Body of pancreas (tissue), 4 donors: ENCODE data around the gene MYRIP. TPM values are rescaled to one million over a fixed set of nuclear protein-coding genes. Genes with fewer than 3 reads are reported as not detected.

Source experiments
- ATAC-seq: fragments of 150-250 bp; one replicate; pipeline ENCODE4 v1.9.1; 2016
- DNase-seq, 4 donors: peaks; one replicate each; pipeline ENCODE4 v3.0.0-alpha.2; 2019
- H3K27ac ChIP-seq, 4 donors: fragments of 200-600 bp; sonication (generic); 1 replicate in 3 of 4; 2 replicates in 1 of 4; pipeline versions ENCODE4 v1.5.1 to v1.6.1; 2016 to 2019; ENCODE audit warnings: mild to moderate bottlenecking in 1 of 4, mixed read lengths in 1 of 4, moderate library complexity in 1 of 4
- H3K27me3 ChIP-seq, 2 donors: fragments of 200-600 bp; sonication (generic); one replicate each; pipeline ENCODE4 v1.6.0; 2016; ENCODE audit warnings: mild to moderate bottlenecking in 1 of 2
- H3K36me3 ChIP-seq, 2 donors: fragments of 200-600 bp; sonication (generic); replicated peaks in 1 of 2; 2 replicates each; pipeline ENCODE4 v1.5.1; 2016; ENCODE audit warnings: low read depth in 2 of 2; ENCODE audit not compliant: insufficient read depth in 1 of 2
- H3K4me1 ChIP-seq: fragments of 200-600 bp; sonication (generic); one replicate; pipeline ENCODE4 v1.6.0; 2016
- H3K4me3 ChIP-seq, 2 donors: fragments of 200-600 bp; sonication (generic); 1 replicate in 1 of 2; 2 replicates in 1 of 2; pipeline ENCODE4 v1.5.1; 2016 to 2019
- H3K9me3 ChIP-seq, 3 donors: fragments of 200-600 bp; sonication (generic); 1 replicate in 2 of 3; 2 replicates in 1 of 3; pipeline ENCODE4 v1.5.1; 2016
- POLR2A ChIP-seq, 3 donors: fragments of 450-650 bp; IDR thresholded peaks; one replicate each; pipeline ENCODE4 v1.6.1; 2016; ENCODE audit warnings: antibody characterized with exemption in 3 of 3, mild to moderate bottlenecking in 2 of 3
- WGBS, 2 donors: methylation state at CpG; one replicate each; pipeline ENCODE4 v1.1.5; 2017; 5-methylcytosine and 5-hydroxymethylcytosine counted together
- intact Hi-C: fragments of 100-400 bp; cut with DNase I; formaldehyde crosslinking; loops from one replicate; pipeline ENCODE4 v1.15.1; 2023
- total RNA-seq, 2 donors: library from RNA; depleted of rRNA; stranded (reverse); fragments of >200 nt; gene quantifications; one replicate each; pipeline ENCODE4 v1.1.0, GENCODE V29; 2016
- TF ChIP-seq, protein P1 (sequence below), 7 experiments: fragments of 450-650 bp in 4 of 7; fragments of 200-600 bp in 3 of 7; sonication (generic) in 3 of 7; IDR thresholded peaks; one replicate each; pipeline ENCODE4 v1.5.1; 2016 to 2019; ENCODE audit warnings: antibody characterized with exemption in 7 of 7

Gene MYRIP
- total RNA-seq, 2 donors from 2014 or later, result 5.2 to 12.5 TPM

DNA sequence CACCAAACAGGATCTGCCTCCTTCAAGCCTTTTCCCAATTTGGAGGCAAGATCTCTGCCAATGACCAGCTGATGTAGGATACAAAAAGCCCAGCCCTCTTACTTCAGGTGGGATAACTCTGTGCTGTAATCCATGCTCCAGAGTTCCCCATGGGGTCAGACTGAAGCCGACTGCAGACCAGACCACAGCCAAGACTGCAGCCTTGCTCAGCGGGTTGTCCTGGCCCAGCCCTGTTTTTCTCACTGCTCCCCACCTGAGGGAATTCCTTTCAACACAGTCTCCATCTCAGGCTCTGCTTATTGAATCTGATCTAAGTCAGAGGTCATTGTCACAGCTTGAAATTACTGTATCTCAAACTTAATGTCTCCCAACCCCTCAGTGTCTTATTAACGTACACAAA lies 207.0 kb downstream of the MYRIP start:
- Histone ChIP-seq H3K4me3 (no peak overlapping the region), H3K4me1 (no peaks in the 10 kb centered on the region), H3K27ac (no peak overlapping the region), H3K27me3 (no peaks in the 10 kb centered on the region), H3K9me3 (no peaks in the 10 kb centered on the region), H3K36me3 (no peaks in the 10 kb centered on the region)
- DNase-seq (no peak), ATAC-seq (no peak)
- TF ChIP-seq, protein P1, sequence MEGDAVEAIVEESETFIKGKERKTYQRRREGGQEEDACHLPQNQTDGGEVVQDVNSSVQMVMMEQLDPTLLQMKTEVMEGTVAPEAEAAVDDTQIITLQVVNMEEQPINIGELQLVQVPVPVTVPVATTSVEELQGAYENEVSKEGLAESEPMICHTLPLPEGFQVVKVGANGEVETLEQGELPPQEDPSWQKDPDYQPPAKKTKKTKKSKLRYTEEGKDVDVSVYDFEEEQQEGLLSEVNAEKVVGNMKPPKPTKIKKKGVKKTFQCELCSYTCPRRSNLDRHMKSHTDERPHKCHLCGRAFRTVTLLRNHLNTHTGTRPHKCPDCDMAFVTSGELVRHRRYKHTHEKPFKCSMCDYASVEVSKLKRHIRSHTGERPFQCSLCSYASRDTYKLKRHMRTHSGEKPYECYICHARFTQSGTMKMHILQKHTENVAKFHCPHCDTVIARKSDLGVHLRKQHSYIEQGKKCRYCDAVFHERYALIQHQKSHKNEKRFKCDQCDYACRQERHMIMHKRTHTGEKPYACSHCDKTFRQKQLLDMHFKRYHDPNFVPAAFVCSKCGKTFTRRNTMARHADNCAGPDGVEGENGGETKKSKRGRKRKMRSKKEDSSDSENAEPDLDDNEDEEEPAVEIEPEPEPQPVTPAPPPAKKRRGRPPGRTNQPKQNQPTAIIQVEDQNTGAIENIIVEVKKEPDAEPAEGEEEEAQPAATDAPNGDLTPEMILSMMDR (IDR thresholded peaks at IDR 0.05), result no peak
- no peak for TF ChIP-seq POLR2A (IDR thresholded peaks at IDR 0.05)
- intact Hi-C loops, result no loop called here
- 57 to 80% methylated on average over 3 of the region's 3 CpGs for WGBS, 2 donors

DNA sequence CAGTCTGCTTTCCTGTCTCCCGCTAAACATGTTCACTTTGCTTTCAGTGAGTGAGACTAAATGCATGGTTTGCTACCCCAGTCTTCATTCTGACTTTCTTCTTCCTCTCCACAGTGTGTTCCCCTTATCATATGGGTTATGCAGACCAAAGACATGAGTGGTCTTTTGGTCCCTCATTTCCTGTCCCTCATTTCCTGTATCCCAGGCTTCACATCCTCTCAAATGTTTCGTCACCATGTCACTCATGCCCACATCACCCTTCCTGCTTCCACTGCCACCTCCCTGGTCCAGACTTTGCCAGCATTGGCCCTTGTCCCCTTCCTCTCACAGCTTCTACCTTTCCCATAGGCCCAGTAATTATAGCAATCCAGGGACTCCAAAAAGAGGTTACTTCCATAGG lies 209.0 kb downstream of the MYRIP start:
- no peak for ATAC-seq
- H3K27ac ChIP-seq, result no peak overlapping the region
- 81 to 90% methylated on average over 2 of the region's 2 CpGs for WGBS, 2 donors
- H3K36me3 ChIP-seq, result no peaks in the 10 kb centered on the region
- DNase-seq, result no peak
- H3K4me1 ChIP-seq, result no peaks in the 10 kb centered on the region
- H3K4me3 ChIP-seq, result no peak overlapping the region
- TF ChIP-seq, protein P1 (IDR thresholded peaks at IDR 0.05), result no peak
- no peaks in the 10 kb centered on the region for H3K27me3 ChIP-seq
- H3K9me3 ChIP-seq, result no peaks in the 10 kb centered on the region
- intact Hi-C loops, result no loop called here

DNA sequence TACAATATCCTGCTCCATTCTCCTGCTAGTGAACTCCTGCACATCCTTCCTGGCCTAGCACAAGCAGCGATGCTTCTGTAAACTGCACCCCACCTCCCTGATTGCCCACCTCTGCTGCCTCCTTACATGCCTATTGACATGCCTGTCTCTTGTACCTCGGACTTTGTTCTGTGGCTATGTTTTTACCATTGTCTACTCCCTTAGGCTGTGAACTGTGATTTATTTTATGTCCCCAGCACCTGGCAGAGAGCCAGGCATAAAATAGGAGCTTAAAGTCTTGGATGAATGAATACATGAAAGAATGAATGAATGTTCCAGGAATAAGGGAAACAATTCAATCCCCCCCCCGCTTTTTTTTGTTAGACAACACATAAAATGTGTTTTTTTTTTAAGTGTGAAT lies 210.0 kb downstream of the MYRIP start:
- Histone ChIP-seq H3K9me3 (no peaks in the 10 kb centered on the region), H3K27me3 (no peaks in the 10 kb centered on the region), H3K4me3 (no peak overlapping the region), H3K4me1 (no peaks in the 10 kb centered on the region), H3K27ac (no peak overlapping the region), H3K36me3 (no peaks in the 10 kb centered on the region)
- 72 to 80% methylated on average over 3 of the region's 3 CpGs for WGBS, 2 donors
- TF ChIP-seq POLR2A (IDR thresholded peaks at IDR 0.05), result no peak
- TF ChIP-seq, protein P1 (IDR thresholded peaks at IDR 0.05), result no peak
- intact Hi-C loops, result no loop called here
- DNase-seq (no peak), ATAC-seq (no peak)

DNA sequence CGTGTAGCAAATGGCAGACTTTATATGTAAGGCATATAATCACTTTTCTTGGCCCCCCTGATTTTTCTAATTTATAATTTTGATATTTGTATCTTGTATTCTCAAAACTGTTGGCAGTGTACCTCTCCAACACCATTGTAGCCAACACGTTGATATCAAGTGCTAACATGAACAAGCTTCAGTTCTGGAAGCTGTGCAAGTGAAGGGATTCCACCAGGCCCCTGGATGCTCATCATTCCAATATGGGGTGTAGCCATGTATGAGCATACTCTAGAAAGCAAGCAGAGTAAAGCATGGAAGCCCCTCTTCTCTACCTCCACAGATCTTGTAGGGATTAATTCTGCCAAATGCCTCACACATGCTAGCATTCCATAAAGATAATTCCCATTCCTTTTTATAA lies 211.3 kb downstream of the MYRIP start:
- Histone ChIP-seq H3K4me1 (no peaks in the 10 kb centered on the region), H3K9me3 (no peaks in the 10 kb centered on the region)
- 74 to 83% methylated on average over 2 of the region's 2 CpGs for WGBS, 2 donors

DNA sequence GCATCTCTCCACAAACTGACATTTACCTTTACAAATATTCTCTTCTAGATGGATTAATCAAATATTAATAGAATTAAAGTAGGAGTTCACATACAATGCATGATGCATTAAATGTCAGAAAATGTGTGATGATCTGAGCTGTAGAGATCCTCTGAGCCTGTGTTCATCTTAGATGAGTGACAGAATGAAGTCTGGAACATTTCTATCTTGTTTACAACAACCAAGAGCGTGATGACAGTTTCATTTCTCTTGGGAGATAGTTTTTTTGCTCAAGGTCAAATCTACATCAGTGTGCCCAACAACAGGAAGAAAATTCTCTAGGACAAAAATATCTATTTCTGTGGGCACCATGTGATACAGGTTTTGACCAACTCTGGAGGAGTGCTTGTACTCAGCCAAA lies 211.9 kb downstream of the MYRIP start:
- Histone ChIP-seq H3K4me1 (no peaks in the 10 kb centered on the region), H3K27ac (no peak overlapping the region), H3K27me3 (no peaks in the 10 kb centered on the region), H3K4me3 (no peak overlapping the region), H3K9me3 (no peaks in the 10 kb centered on the region), H3K36me3 (no peaks in the 10 kb centered on the region)
- intact Hi-C loops, result no loop called here
- TF ChIP-seq POLR2A (IDR thresholded peaks at IDR 0.05), result no peak
- TF ChIP-seq, protein P1 (IDR thresholded peaks at IDR 0.05), result no peak
- DNase-seq (no peak), ATAC-seq (no peak)
- 63 to 71% methylated on average over 1 of the region's 1 CpG for WGBS, 2 donors

More for the DNA sequence above, 211.3 kb downstream of the MYRIP start:
- Histone ChIP-seq H3K27ac (no peak overlapping the region), H3K36me3 (no peaks in the 10 kb centered on the region), H3K27me3 (no peaks in the 10 kb centered on the region), H3K4me3 (no peak overlapping the region)
- intact Hi-C loops, result no loop called here
- no peak for DNase-seq
- TF ChIP-seq POLR2A (IDR thresholded peaks at IDR 0.05), result no peak
- TF ChIP-seq, protein P1 (IDR thresholded peaks at IDR 0.05), result no peak
- ATAC-seq, result no peak
